Prostate gland (tissue), 2 donors: Measurements from ENCODE around the gene DNAH14. TPM values are rescaled to one million over a fixed set of nuclear protein-coding genes. Genes with fewer than 3 reads are reported as not detected.

Experiments used
- DNase-seq: peaks from one replicate; pipeline ENCODE4 v3.0.0-alpha.2; 2019; ENCODE audit warnings: low spot score
- H3K27ac ChIP-seq, 2 donors: fragments of 200-600 bp; sonication (generic); 2 replicates each; pipeline ENCODE4 v1.5.1; 2017 to 2019
- H3K27me3 ChIP-seq: fragments of 200-600 bp; sonication (generic); replicated peaks from 2 replicates; pipeline ENCODE4 v1.5.1; 2019; ENCODE audit not compliant: insufficient read depth
- H3K36me3 ChIP-seq, 2 donors: fragments of 200-600 bp; sonication (generic); 1 replicate in 1 of 2; 2 replicates in 1 of 2; pipeline versions ENCODE4 v1.5.1 to v1.8.1; 2017 to 2019
- H3K4me1 ChIP-seq: fragments of 200-600 bp; sonication (generic); replicated peaks from 2 replicates; pipeline ENCODE4 v1.5.1; 2019
- H3K4me3 ChIP-seq, 2 donors: fragments of 200-600 bp; sonication (generic); 2 replicates each; pipeline ENCODE4 v1.5.1; 2017 to 2019
- H3K9me3 ChIP-seq: fragments of 200-600 bp; sonication (generic); 2 replicates; pipeline ENCODE4 v1.5.1; 2017
- POLR2A ChIP-seq: fragments of 450-650 bp; IDR thresholded peaks from one replicate; pipeline ENCODE4 v1.6.1; 2016; ENCODE audit warnings: antibody characterized with exemption, mild to moderate bottlenecking
- POLR2AphosphoS5 ChIP-seq: sonication (generic); formaldehyde crosslinking; IDR thresholded peaks from one replicate; pipeline ENCODE4 v1.6.1; 2017; ENCODE audit warnings: antibody characterized with exemption
- WGBS: methylation state at CpG from one replicate; pipeline ENCODE4 v1.1.5; 2018; 5-methylcytosine and 5-hydroxymethylcytosine counted together
- intact Hi-C: fragments of 100-400 bp; cut with DNase I; formaldehyde crosslinking; loops from one replicate; pipeline ENCODE4 v1.14.2; 2022
- total RNA-seq, 2 donors: library from RNA; depleted of rRNA; stranded (reverse); fragments of >200 nt; gene quantifications; one replicate each; pipeline ENCODE4 v1.1.0, GENCODE V29; 2016
- TF ChIP-seq, protein P1 (sequence below), 4 experiments: fragments of 200-600 bp in 2 of 4; fragments of 450-650 bp in 2 of 4; sonication (generic) in 2 of 4; IDR thresholded peaks; 1 replicate in 3 of 4; 2 replicates in 1 of 4; pipeline ENCODE4 v1.5.1; 2016 to 2019; ENCODE audit warnings: antibody characterized with exemption in 4 of 4, mild to moderate bottlenecking in 2 of 4, moderate library complexity in 2 of 4

The DNAH14 gene
- total RNA-seq, 2 donors from 2014 or later = 16.5 to 26.8 TPM

GRCh38 chr1:225435957-225436392 lies 506.5 kb downstream of the DNAH14 start:
- H3K4me3 ChIP-seq = no peak overlapping the region
- no peaks in the 10 kb centered on the region for H3K9me3 ChIP-seq
- TF ChIP-seq, protein P1, sequence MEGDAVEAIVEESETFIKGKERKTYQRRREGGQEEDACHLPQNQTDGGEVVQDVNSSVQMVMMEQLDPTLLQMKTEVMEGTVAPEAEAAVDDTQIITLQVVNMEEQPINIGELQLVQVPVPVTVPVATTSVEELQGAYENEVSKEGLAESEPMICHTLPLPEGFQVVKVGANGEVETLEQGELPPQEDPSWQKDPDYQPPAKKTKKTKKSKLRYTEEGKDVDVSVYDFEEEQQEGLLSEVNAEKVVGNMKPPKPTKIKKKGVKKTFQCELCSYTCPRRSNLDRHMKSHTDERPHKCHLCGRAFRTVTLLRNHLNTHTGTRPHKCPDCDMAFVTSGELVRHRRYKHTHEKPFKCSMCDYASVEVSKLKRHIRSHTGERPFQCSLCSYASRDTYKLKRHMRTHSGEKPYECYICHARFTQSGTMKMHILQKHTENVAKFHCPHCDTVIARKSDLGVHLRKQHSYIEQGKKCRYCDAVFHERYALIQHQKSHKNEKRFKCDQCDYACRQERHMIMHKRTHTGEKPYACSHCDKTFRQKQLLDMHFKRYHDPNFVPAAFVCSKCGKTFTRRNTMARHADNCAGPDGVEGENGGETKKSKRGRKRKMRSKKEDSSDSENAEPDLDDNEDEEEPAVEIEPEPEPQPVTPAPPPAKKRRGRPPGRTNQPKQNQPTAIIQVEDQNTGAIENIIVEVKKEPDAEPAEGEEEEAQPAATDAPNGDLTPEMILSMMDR (IDR thresholded peaks at IDR 0.05) = no peak
- no peak for TF ChIP-seq POLR2AphosphoS5
- no peak for TF ChIP-seq POLR2A
- no peak for DNase-seq
- no peak overlapping the region for H3K27ac ChIP-seq
- intact Hi-C loops = no loop called here
- WGBS = 72% methylated on average over 6 of the region's 6 CpGs
- H3K36me3 ChIP-seq = no peaks in the 10 kb centered on the region
- no peaks in the 10 kb centered on the region for H3K4me1 ChIP-seq
- H3K27me3 ChIP-seq = no peaks in the 10 kb centered on the region

DNA sequence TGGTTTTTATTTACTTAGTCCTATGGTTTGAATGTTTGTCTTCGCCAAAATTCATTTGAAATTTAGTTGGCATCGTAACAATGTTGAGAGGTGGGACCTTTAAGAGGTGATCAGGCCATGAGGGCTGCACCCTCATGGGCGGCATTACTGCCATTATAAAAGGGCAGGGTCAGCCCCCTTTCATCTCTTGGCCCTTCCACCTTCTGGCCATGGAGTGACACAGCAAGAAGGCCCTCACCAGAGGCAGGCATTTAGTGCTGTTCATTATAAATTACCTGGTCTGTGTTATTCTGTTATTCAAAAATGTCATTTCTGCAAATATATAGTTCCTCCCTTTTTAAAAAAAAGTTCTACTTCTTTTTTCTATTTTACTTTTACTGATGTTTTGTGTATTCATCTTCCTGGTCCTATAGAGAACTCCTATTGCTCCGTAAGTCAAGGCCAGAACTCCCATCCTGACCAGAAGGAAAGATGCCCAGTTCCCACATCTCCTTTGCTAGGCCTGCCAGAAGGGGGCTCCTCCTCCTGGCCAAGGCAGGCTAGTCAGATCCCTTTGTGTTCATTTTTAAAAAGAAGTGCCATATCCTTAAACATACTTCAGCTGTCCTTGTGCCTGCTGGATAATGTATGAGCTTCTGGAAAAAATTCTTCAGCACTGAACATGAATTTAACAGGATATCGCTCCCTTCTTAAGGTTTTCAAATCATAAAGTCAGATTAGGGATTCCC lies 508.4 kb downstream of the DNAH14 start:
- Histone ChIP-seq H3K4me1 (no peaks in the 10 kb centered on the region), H3K36me3 (no peaks in the 10 kb centered on the region), H3K27me3 (no peaks in the 10 kb centered on the region), H3K4me3 (no peak overlapping the region), H3K9me3 (no peaks in the 10 kb centered on the region), H3K27ac (no peak overlapping the region)
- no peak for DNase-seq
- intact Hi-C loops = no loop called here
- TF ChIP-seq POLR2AphosphoS5 (no peak), POLR2A (no peak)
- TF ChIP-seq, protein P1 (IDR thresholded peaks at IDR 0.05) = peak in 1 of 4 experiments; percentile 26
- 86% methylated on average over 5 of the region's 5 CpGs for WGBS

- 90% methylated on average over 4 of the region's 4 CpGs for WGBS
- no peak for DNase-seq
- Histone ChIP-seq H3K4me3 (no peak overlapping the region), H3K27me3 (no peaks in the 10 kb centered on the region), H3K36me3 (no peaks in the 10 kb centered on the region), H3K4me1 (no peaks in the 10 kb centered on the region), H3K9me3 (no peaks in the 10 kb centered on the region), H3K27ac (peak overlapping the region in 1 of 2 donors; percentile 16)
- TF ChIP-seq, protein P1 (IDR thresholded peaks at IDR 0.05) = no peak
- TF ChIP-seq POLR2AphosphoS5 (no peak), POLR2A (no peak)
- intact Hi-C loops = loop anchor here (10.0 kb wide), 1 partner anchor 936 kb away; no protein-coding TSS in a partner anchor
Measured at GRCh38 chr1:225440380-225441221, 511.1 kb downstream of the DNAH14 start.

- Histone ChIP-seq H3K4me1 (no peaks in the 10 kb centered on the region), H3K4me3 (no peak overlapping the region), H3K36me3 (no peaks in the 10 kb centered on the region), H3K9me3 (no peaks in the 10 kb centered on the region), H3K27me3 (no peaks in the 10 kb centered on the region), H3K27ac (no peak overlapping the region)
- intact Hi-C loops = loop anchor here (10.0 kb wide), 1 partner anchor 937 kb away; no protein-coding TSS in a partner anchor
- no peak for DNase-seq
- no peak for TF ChIP-seq POLR2AphosphoS5
- no peak for TF ChIP-seq POLR2A
- TF ChIP-seq, protein P1 (IDR thresholded peaks at IDR 0.05) = no peak
- WGBS = 59% methylated on average over 9 of the region's 9 CpGs
Measured at GRCh38 chr1:225441314-225442122, 512.0 kb downstream of the DNAH14 start.
